ENCODE data around the gene SMARCA5.

- TF ChIP-seq CTCF (conservative IDR thresholded peaks at IDR 0.05; ENCODE audit: low read length) (no peak), EZH2phosphoT487 (IDR thresholded peaks at IDR 0.05; ENCODE audit: borderline replicate concordance, low read depth, low read length) (no peak)
These were observed 41.5 kb downstream of the SMARCA5 start for GRCh38 chr4:143554728-143555597.

Measured in OCI-LY7 (cell line).